Uterus (tissue), 2 donors: ENCODE measurements around the gene WWOX.

Experiments used
- POLR2A ChIP-seq, 2 donors: fragments of 450-650 bp; IDR thresholded peaks; one replicate each; pipeline ENCODE4 v1.6.1; 2016; ENCODE audit warnings: antibody characterized with exemption in 2 of 2, mild to moderate bottlenecking in 1 of 2, moderate library complexity in 1 of 2
- TF ChIP-seq, protein P1 (sequence below), 4 experiments: fragments of 200-600 bp in 2 of 4; fragments of 450-650 bp in 2 of 4; sonication (generic) in 2 of 4; IDR thresholded peaks; one replicate each; pipeline ENCODE4 v1.5.1; 2016 to 2019; ENCODE audit warnings: antibody characterized with exemption in 4 of 4, mild to moderate bottlenecking in 2 of 4, moderate library complexity in 1 of 4

DNA sequence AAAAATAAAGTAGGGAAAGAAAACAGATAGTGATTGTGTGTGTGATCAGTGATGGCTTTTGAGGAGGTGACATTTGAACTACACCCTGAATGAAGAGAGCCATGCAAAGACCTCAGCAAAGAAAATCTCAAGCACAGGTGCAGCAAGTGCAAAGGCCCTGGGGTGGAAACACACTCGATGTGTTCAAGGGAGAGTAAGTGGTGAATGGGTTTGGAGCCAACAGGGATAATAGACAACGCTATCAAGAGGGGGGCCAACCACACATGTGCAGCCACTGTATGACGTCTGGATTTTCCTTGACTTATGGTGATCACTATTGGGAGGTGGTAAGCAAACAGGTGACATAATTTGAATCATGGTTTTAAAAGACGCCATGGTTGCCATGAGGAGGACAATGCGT is 564.2 kb downstream of the WWOX start:
- TF ChIP-seq, protein P1, sequence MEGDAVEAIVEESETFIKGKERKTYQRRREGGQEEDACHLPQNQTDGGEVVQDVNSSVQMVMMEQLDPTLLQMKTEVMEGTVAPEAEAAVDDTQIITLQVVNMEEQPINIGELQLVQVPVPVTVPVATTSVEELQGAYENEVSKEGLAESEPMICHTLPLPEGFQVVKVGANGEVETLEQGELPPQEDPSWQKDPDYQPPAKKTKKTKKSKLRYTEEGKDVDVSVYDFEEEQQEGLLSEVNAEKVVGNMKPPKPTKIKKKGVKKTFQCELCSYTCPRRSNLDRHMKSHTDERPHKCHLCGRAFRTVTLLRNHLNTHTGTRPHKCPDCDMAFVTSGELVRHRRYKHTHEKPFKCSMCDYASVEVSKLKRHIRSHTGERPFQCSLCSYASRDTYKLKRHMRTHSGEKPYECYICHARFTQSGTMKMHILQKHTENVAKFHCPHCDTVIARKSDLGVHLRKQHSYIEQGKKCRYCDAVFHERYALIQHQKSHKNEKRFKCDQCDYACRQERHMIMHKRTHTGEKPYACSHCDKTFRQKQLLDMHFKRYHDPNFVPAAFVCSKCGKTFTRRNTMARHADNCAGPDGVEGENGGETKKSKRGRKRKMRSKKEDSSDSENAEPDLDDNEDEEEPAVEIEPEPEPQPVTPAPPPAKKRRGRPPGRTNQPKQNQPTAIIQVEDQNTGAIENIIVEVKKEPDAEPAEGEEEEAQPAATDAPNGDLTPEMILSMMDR (IDR thresholded peaks at IDR 0.05) = no peak
- no peak for TF ChIP-seq POLR2A (IDR thresholded peaks at IDR 0.05)
